IPS DF 4.7 (cell line): ENCODE results near the gene ASTE1.
"Not testable (repeated sequence)": the region's sequence is repeated elsewhere in the genome, so short reads cannot be mapped to it uniquely, and the experiment has no call there.

Experiments
- DNase-seq: peaks from one replicate; pipeline ENCODE4 v3.0.0-alpha.2; 2013; ENCODE audit warnings: low spot score; ENCODE audit errors: extremely low read depth

The ASTE1 gene

DNA sequence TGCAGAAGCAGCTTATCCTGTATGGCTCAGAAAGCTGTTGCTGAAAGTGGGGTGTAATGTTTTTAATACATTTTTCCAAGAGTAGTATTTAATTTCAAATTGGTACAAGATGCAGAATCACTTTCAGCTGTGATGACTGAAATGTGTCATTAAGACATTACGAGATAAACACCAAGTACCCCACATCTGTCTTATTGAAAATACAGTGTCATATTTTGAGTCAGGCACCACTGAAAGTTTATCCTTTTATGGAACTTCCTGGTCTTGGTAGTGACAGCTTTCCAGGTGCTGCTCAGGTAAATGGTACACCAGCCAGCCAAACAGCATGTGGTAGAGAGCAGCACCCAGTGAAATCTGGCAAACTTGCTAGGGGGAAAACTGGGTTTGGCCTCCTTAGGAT, 16.9 kb downstream of the ASTE1 start:
- DNase-seq = no peak

DNA sequence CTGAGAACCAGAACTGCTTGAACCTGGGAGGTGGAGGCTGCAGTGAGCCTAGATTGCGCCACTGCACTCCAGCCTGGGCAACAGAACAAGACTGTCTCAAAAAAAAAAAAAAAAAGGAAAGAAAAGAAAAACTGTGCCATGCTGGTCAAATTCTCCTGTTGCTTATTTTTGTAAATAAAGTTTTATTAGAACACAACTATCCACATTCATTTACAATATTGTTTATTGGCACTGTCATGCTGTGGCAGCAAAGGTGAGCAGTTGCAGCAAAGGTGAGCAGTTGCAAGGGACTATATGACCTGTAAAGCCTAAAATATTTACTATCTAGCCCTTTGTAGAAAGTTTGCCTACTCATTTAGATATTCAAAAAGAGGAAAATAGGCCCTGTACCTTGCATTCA, 18.3 kb downstream of the ASTE1 start:
- no peak for DNase-seq

DNA sequence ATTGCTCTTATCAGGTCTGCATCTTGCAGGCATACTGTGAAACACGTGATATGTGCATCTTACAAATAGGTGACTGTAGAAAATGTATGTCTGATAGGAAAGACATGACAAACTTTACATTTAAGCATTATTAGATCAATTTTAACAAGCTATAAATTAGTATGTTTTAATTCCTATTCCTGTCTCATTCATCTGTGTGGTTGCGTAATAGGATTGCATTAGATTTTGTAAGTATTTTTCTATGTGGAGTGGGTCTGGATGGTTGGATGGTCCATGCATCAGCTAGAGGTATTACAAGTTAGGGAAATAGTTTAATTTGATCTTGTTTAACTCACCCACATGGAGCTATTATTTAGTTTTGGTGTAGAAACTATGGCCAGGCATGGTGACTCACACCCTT, 18.8 kb downstream of the ASTE1 start:
- DNase-seq = no peak

- no peak for DNase-seq
Observed at GRCh38 chr3:131007256-131007655, 19.4 kb downstream of the ASTE1 start.

DNA sequence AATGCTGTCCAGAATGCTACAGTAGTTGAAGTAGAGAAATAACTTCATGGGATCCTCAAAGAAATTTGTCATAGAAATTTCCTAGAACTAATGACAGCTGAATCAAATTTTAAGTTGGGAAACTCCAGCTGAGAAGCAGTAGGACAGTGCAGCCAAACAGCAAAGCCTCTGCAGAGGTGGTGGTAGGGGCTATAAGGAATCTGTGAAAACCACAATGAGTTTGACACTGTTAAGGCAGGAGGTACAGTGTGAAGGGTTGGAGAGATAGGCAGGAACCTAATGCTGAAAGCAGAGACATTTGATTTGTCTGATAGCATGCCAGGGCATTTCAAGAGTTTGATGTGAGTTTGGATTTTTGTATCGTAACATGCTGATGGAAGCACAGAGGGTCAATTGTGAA, 22.0 kb downstream of the ASTE1 start:
- DNase-seq = no peak

DNA sequence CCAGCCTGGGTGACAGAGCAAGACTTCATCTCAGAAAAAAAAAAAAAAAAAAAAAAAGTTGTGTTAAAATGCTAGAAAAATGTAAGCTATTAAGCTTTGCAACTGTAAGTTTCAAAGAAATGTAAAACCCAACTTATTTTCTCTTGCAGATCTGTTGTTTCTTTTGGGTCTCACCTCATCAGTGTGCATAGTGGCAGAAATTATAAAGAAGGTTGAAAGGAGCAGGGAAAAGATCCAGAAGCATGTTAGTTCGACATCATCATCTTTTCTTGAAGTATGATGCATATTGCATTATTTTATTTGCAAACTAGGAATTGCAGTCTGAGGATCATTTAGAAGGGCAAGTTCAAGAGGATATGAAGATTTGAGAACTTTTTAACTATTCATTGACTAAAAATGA, 25.6 kb downstream of the ASTE1 start:
- no peak for DNase-seq

DNA sequence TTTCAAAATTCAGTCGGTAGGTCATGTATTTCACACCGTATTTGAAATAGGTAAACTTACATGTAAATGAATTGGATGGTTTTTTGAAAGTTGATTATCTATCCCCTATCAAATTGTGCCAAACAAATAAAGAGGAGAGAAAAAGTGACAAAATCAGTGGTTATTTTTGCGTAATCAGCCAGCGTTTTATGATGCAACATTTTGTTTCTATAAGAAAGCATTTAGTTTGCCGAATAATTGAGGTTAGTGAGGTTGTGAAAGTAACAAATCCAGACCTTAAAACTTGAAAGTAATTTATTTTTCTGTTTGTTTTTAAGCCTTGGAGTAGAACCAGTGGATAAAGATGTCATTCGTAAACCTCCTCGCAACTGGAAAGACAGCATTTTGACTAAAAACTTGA, 29.3 kb downstream of the ASTE1 start:
- no peak for DNase-seq

GRCh38 chr3:130992344-130992743, 34.3 kb downstream of the ASTE1 start:
- no peak for DNase-seq

- DNase-seq = no peak
Observed at GRCh38 chr3:130991126-130991525, 35.5 kb downstream of the ASTE1 start.

GRCh38 chr3:130990282-130990681, 36.3 kb downstream of the ASTE1 start:
- no peak for DNase-seq

DNA sequence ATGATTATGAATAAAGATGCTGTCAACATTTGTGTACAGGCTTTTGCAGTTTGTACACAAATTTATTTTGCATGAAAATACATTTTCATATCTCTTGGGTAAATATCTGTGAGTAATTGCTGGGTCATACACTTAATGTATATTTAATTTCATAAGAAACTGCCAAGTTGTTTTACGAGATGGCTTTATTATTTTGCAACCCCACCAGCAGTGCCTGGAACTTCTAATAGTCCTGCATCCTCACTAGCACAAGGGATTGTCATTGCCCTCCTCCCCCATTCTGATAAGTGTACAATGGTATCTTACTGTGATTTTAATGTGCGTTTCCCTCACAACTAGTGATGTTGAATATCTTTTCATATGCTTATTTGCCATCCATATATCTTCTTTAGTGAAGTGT, 45.2 kb downstream of the ASTE1 start:
- no peak for DNase-seq

- DNase-seq = no peak
Observed at GRCh38 chr3:130979117-130979516, 47.5 kb downstream of the ASTE1 start.

- no peak for DNase-seq
Observed at GRCh38 chr3:130976706-130977105, 49.9 kb downstream of the ASTE1 start.

DNA sequence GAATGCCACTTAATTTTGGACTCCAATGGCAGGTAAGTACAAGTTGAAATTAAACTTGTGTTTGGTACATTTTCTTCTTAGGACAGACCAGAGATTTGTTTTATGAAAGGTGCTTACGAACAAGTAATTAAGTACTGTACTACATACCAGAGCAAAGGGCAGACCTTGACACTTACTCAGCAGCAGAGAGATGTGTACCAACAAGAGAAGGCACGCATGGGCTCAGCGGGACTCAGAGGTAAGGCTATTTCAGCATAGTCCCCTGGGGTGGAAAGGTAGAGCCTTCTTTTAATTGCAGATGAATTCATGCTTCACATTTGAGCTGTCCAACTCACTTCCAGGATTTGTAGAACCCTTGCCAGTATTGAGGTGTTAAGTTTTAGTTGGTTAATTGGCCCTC, 51.4 kb downstream of the ASTE1 start:
- DNase-seq = no peak

- DNase-seq = no peak
Observed at GRCh38 chr3:130974201-130974600, 52.4 kb downstream of the ASTE1 start.

GRCh38 chr3:130973406-130973805, 53.2 kb downstream of the ASTE1 start:
- DNase-seq = no peak

DNA sequence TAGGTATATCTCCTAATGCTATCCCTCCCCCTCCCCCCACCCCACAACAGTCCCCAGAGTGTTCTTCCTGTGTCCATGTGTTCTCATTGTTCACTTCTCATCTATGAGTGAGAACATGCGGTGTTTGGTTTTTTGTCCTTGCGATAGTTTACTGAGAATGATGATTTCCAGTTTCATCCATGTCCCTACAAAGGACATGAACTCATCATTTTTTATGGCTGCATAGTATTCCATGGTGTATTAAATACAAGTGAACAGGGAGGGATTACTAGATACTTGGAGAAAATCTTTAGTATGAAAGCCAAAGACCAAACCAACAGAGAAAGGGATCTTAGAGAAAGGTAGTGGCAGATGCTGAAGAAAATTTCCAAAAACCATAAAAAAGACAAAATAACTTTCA, 54.0 kb downstream of the ASTE1 start:
- DNase-seq = not testable (repeated sequence)

DNA sequence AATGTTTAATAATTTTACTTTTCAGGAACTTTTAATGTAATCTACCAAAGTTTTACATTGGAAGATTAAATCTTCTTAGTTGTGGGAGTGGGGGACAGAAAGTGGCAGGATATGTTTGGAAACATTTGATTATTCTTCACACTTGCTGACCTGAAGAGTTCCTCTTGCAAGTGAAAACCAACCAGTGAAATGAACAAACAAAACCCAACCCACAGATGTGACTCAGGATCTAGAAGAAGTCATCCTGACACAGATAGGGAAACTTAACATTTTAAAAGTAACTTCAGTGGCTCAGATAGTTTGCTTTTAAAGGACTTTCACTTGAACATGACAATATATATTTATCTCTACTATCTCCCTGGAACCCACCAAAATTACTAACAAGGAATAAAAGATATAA, 55.4 kb downstream of the ASTE1 start:
- DNase-seq = no peak

DNA sequence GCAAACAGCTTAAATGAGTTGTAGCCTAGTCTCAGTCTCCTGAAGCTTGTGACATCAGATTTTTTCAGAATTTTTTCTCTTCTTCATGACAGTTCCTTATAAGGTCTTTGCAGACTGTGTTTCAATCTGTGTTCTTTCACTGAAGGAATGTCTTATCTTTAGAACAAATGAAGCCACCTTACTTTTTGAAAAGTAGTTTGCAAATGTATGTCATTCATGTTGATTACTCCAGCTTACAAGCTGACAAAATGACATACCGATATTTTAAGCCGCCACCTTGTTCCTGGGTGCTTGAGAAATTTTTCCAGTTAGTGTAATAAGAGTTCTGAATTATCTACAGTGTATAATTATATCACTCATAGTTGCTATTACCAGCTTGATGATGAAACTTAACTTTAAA, 57.0 kb downstream of the ASTE1 start:
- DNase-seq = no peak

DNA sequence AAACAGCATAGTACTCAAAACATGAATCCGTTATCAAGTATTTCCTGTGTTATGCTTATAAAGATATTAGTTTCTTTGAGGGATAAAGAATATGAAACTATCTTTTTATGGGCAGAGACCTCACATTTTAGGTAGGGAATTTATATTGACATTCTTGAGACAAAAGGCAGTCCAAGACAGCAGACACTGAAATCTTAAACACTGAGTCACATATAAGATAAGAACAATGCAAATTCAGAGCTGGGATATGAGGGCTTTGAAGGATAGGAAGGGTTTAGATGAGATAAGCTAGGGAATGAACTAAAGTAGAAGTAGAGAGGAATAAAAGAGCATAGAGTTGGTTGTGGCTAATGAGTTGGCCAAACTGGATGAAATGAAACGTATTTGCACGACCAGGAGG, 58.4 kb downstream of the ASTE1 start:
- DNase-seq = no peak

GRCh38 chr3:130967281-130967680, 59.3 kb downstream of the ASTE1 start:
- DNase-seq = no peak

DNA sequence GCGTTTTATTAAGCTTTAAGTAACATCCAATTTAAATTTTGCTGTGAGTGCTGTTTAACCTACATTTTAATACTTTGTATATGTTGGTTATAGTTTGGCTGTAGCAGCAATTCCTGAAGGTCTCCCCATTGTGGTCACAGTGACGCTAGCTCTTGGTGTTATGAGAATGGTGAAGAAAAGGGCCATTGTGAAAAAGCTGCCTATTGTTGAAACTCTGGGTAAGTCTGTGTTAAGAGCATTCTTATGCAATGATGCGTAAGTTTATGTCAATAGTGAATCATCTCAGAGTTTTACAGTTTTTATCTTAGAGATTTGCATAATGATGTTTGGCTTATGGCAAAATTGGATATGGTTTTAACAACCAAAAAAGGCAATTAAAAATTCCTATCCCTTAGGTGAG, 62.7 kb downstream of the ASTE1 start:
- no peak for DNase-seq
